Measurements from ENCODE around the gene ITGAX. TPM values are rescaled to one million over a fixed set of nuclear protein-coding genes. Genes with fewer than 3 reads are reported as not detected.

ITGAX gene
- total and polyA plus RNA-seq, 2 experiments from 2014 or later = not detected

- H3K9me2 ChIP-seq (ENCODE audit: insufficient read depth) = no peaks in the 10 kb centered on the region
- H2AFZ ChIP-seq = no peak overlapping the region
- H3K4me2 ChIP-seq (ENCODE audit: unreplicated experiment) = no peak overlapping the region
- no peak overlapping the region for H3K27ac ChIP-seq
- TF ChIP-seq EZH2 (IDR thresholded peaks at IDR 0.05; ENCODE audit: insufficient read depth, poor library complexity, severe bottlenecking) = no peak
- no peak for TF ChIP-seq EZH2phosphoT487 (IDR thresholded peaks at IDR 0.05; ENCODE audit: insufficient read depth, low read depth)
- in situ Hi-C loops (cut with MboI) = no loop called here
- DNase-seq = no peak
- no peaks in the 10 kb centered on the region for H4K20me1 ChIP-seq (ENCODE audit: insufficient read depth)
- WGBS, 2 experiments (ENCODE audit: low coverage in 1 of 2, low lambda C conversion rate in 2 of 2, missing lambda C conversion rate in 2 of 2) = 76 to 78% methylated on average over 5 of the region's 5 CpGs
- no peaks in the 10 kb centered on the region for H3F3A ChIP-seq (ENCODE audit: insufficient read depth)
- H3K9ac ChIP-seq = no peak overlapping the region
- no peaks in the 10 kb centered on the region for H3K79me2 ChIP-seq (ENCODE audit: insufficient read depth)
- no peaks in the 10 kb centered on the region for H3K36me3 ChIP-seq (ENCODE audit: low read depth)
- H3K4me1 ChIP-seq (ENCODE audit: insufficient read depth) = no peaks in the 10 kb centered on the region
- peaks cover 17% of the 10 kb centered on the region for H3K27me3 ChIP-seq (replicated peaks; ENCODE audit: insufficient read depth)
- H3K4me3 ChIP-seq = no peak overlapping the region
- no peaks in the 10 kb centered on the region for H3K9me3 ChIP-seq (ENCODE audit: low read depth)
Observed at GRCh38 chr16:31375231-31375630, 20.3 kb downstream of the ITGAX start.

- 59 to 63% methylated on average over 8 of the region's 8 CpGs for WGBS, 2 experiments (ENCODE audit: low coverage in 1 of 2, low lambda C conversion rate in 2 of 2, missing lambda C conversion rate in 2 of 2)
- Histone ChIP-seq H3K36me3 (ENCODE audit: low read depth) (no peaks in the 10 kb centered on the region), H3K27ac (no peak overlapping the region), H3K9ac (no peak overlapping the region), H3K4me1 (ENCODE audit: insufficient read depth) (no peaks in the 10 kb centered on the region), H3K9me2 (ENCODE audit: insufficient read depth) (no peaks in the 10 kb centered on the region), H4K20me1 (ENCODE audit: insufficient read depth) (no peaks in the 10 kb centered on the region), H2AFZ (no peak overlapping the region), H3K27me3 (replicated peaks; ENCODE audit: insufficient read depth) (peaks cover 17% of the 10 kb centered on the region), H3K4me2 (ENCODE audit: unreplicated experiment) (no peak overlapping the region), H3K79me2 (ENCODE audit: insufficient read depth) (no peaks in the 10 kb centered on the region), H3K4me3 (no peak overlapping the region), H3F3A (ENCODE audit: insufficient read depth) (no peaks in the 10 kb centered on the region), H3K9me3 (ENCODE audit: low read depth) (no peaks in the 10 kb centered on the region)
- TF ChIP-seq EZH2phosphoT487 (IDR thresholded peaks at IDR 0.05; ENCODE audit: insufficient read depth, low read depth) = no peak
- no peak for TF ChIP-seq EZH2 (IDR thresholded peaks at IDR 0.05; ENCODE audit: insufficient read depth, poor library complexity, severe bottlenecking)
- no peak for DNase-seq
- in situ Hi-C loops (cut with MboI) = no loop called here
Observed at GRCh38 chr16:31376705-31377104, 21.7 kb downstream of the ITGAX start.

GRCh38 chr16:31377210-31377903 is 22.4 kb downstream of the ITGAX start:
- Histone ChIP-seq H3K27me3 (replicated peaks; ENCODE audit: insufficient read depth) (peaks cover 17% of the 10 kb centered on the region), H3K9ac (no peak overlapping the region), H3F3A (ENCODE audit: insufficient read depth) (no peaks in the 10 kb centered on the region), H3K27ac (no peak overlapping the region), H3K36me3 (ENCODE audit: low read depth) (no peaks in the 10 kb centered on the region), H3K4me2 (ENCODE audit: unreplicated experiment) (no peak overlapping the region), H3K4me3 (no peak overlapping the region), H3K9me3 (ENCODE audit: low read depth) (no peaks in the 10 kb centered on the region), H2AFZ (no peak overlapping the region), H4K20me1 (ENCODE audit: insufficient read depth) (no peaks in the 10 kb centered on the region), H3K9me2 (ENCODE audit: insufficient read depth) (no peaks in the 10 kb centered on the region), H3K4me1 (ENCODE audit: insufficient read depth) (no peaks in the 10 kb centered on the region), H3K79me2 (ENCODE audit: insufficient read depth) (no peaks in the 10 kb centered on the region)
- TF ChIP-seq EZH2 (IDR thresholded peaks at IDR 0.05; ENCODE audit: insufficient read depth, poor library complexity, severe bottlenecking) (no peak), EZH2phosphoT487 (IDR thresholded peaks at IDR 0.05; ENCODE audit: insufficient read depth, low read depth) (no peak)
- 13 to 20% methylated on average over 7 of the region's 7 CpGs for WGBS, 2 experiments (ENCODE audit: low coverage in 1 of 2, low lambda C conversion rate in 2 of 2, missing lambda C conversion rate in 2 of 2)
- in situ Hi-C loops (cut with MboI) = no loop called here
- DNase-seq = no peak

GRCh38 chr16:31380201-31380600 is 25.2 kb downstream of the ITGAX start:
- Histone ChIP-seq H3F3A (ENCODE audit: insufficient read depth) (no peaks in the 10 kb centered on the region), H3K4me3 (no peak overlapping the region), H3K27ac (no peak overlapping the region), H3K9ac (no peak overlapping the region), H3K9me2 (ENCODE audit: insufficient read depth) (no peaks in the 10 kb centered on the region), H3K4me2 (ENCODE audit: unreplicated experiment) (no peak overlapping the region), H3K27me3 (replicated peaks; ENCODE audit: insufficient read depth) (0 out of 2 replicates have a peak, but pooled peaks cover 8% of the 10 kb centered on the region), H3K79me2 (ENCODE audit: insufficient read depth) (no peaks in the 10 kb centered on the region), H3K36me3 (ENCODE audit: low read depth) (no peaks in the 10 kb centered on the region), H2AFZ (no peak overlapping the region), H4K20me1 (ENCODE audit: insufficient read depth) (no peaks in the 10 kb centered on the region), H3K9me3 (ENCODE audit: low read depth) (no peaks in the 10 kb centered on the region), H3K4me1 (ENCODE audit: insufficient read depth) (no peaks in the 10 kb centered on the region)
- in situ Hi-C loops (cut with MboI) = no loop called here
- WGBS, 2 experiments (ENCODE audit: low coverage in 1 of 2, low lambda C conversion rate in 2 of 2, missing lambda C conversion rate in 2 of 2) = 35 to 45% methylated on average over 12 of the region's 12 CpGs
- no peak for TF ChIP-seq EZH2phosphoT487 (IDR thresholded peaks at IDR 0.05; ENCODE audit: insufficient read depth, low read depth)
- TF ChIP-seq EZH2 (IDR thresholded peaks at IDR 0.05; ENCODE audit: insufficient read depth, poor library complexity, severe bottlenecking) = no peak
- no peak for DNase-seq

All from GM23248 (cell line).